ENCODE data around the gene HIPK2.

The HIPK2 gene

DNA sequence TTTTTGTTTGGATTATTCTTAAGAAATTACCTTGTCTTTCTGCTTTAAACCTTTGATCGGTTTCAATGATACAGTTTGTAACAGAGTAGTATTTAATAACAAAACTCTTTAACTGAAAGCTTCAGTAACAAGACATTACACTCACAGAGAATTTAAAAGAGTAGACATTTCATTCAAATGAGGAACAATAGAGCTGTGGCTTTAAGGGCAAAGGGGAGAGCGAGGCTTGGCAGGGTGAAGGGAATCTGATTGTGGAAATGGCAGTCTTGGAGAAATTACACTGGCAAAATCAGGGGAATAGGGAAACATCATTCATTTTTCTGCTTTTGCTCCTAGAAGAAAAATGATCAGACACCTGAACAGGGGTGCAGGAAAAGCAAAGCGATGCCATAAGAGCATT is 5.1 kb upstream of the HIPK2 start:
- DNase-seq = no peak

DNA sequence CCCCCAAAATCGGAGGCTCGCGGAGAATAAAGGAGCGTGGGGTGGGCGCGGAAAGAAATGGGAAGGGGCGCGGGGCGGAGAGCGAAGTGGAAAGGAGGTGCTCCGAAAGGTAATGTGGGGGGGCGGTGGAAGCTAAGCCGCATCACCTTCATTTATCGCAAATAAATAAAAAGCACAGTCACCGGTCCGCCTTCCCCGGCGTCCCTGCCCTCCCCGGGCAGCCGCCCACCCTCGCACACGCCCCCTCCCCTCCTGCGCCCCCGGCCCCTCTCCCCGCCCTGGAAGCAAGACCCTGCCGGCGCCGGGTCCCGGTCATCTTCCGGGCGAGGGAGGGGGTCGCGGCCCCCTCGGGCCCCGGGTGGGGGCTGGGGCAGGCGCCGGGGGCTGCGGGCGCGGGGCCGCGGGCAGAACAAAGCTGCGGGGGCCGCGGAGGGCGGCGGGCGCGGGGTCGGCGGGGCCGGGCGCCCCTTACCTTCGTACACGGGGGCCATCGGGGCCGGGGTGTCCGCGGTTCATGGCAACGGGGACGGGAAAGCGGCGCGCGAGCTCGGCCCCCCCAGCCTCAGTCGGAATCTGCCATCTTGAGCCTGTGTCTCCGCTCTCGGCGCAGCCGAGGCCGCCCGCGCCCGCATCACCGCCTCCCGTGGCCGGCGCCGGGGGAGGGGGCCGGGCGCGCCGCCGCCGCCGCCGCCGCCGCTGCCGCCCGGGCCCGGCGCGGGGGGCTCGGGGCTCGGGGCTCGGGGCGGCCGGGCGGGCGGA is 486 bp downstream of the HIPK2 start:
- no peak for DNase-seq

DNA sequence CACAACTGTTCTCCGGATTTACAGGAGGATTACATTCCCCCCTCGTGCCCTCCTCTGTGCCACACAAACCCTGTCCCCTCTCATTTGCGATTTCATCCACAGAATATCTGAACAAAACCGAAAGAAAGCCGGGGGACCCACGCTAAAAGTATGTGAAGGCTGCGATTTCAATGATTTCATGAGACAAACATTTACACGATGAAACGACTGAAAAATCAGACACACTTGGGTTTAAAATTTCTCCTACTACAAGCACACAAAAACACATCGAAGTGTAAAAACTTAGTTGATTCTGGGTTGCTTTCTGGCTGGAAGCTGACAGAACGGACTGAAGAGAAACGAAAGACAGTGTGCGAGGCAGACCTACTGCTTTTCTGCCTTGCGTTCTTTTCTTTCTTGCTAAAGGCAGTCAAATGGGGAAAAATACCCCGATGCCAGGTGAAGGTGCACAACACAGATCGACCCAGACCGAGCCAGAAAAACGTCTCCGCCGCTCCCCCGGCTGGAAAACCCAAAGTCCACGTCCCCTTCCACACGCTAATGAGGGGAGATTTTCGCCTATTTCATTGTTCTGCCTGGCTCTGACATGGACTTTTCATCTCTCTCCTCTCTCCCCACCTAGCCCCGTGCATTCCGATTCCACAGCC is 1.2 kb downstream of the HIPK2 start:
- peak in 1 of 2 experiments; percentile 42 for DNase-seq

DNA sequence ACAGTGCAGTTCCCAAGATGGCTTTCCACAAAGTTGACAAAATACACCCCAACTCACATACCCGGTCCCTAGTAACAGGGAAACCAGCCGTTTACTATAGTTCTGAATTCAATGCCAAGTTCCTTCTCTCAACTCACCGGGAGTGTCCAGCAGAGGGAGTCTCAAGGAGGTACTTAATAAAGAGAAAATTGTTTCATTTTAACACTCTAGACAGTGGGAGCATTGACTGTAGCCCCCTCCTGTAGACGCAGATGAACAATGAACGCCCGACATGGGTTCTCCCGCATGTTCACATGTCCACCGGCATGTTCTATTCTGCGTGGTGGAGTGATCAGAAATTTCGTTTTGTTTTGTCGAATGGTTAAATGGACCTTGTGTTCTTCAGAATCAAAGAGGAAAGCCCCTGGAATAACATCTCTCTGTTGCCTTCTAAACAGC is 1.9 kb downstream of the HIPK2 start:
- DNase-seq = peak; percentile 61 to 79

DNA sequence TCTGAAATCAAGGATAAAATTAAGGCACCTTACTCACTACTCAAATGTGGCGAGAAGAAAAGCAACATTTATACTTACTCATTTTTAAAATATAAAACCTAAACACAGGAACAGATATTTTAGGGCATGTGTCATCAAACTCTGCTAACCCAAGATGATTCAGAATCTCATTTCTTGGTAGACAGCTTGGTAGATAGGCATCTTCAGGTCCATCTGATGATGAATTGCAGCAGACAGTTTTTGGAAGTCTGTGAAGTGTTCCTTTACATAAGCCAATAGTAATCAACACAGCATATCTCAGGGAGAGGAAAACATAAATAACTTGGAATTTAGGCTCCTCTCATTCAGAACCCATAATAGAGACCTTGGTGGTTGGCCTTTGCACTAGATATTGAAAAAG is 3.4 kb downstream of the HIPK2 start:
- DNase-seq = no peak

DNA sequence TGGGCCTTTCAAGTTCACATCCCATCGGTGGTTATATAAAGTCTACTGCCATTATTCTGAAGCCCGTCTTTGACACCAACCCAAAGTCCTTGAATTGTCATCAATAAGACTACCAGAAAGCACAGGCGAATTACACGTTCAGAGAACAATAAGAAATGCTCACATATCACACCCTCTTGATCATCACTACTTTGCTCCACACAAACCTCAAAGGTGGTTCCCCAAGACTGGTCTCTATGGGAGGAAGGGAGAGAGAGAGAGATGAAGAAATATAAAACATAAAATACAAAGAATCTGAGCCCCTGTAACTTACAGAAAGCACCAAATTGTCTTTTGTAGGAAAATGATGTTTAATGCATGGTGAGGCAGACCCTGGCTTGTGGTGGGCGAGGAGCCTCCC is 4.4 kb downstream of the HIPK2 start:
- no peak for DNase-seq

DNA sequence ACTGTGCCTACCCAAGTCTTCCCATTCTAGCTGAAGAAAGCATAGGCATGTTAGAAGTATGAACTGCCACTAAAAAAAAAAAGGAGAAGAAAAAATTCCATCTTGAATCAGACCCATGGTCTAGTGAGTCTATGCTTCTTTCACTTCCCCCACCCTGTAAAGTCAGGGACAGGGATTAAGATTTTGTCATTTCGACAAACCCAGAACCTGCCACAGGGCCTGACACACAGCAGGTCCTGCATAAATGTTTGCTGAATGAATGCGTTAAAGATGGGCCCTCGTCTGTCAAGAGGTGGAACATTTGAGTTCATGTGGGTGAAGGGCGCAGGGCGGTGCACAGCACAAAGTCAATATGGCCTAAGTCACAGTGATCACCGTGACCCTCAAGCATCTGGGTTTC is 4.9 kb downstream of the HIPK2 start:
- DNase-seq = no peak

DNA sequence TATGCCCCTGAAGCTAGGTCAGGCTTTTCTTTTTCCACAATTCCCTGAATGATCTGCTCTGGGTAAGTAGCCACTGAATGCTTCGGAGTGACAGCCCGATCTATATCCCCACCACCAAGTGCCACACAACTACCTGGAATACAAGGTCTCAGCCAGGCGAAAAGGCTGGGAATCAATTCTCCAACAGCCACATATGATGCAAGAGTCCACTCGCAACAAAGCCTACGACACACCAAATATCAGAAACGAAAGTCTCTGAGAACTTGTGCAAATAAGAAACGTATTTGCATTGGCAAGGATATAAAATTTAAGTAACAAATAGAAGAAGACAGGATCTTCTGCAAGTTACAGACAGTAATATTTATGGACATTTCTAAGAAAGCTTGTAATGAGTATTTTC is 5.7 kb downstream of the HIPK2 start:
- DNase-seq = no peak

DNA sequence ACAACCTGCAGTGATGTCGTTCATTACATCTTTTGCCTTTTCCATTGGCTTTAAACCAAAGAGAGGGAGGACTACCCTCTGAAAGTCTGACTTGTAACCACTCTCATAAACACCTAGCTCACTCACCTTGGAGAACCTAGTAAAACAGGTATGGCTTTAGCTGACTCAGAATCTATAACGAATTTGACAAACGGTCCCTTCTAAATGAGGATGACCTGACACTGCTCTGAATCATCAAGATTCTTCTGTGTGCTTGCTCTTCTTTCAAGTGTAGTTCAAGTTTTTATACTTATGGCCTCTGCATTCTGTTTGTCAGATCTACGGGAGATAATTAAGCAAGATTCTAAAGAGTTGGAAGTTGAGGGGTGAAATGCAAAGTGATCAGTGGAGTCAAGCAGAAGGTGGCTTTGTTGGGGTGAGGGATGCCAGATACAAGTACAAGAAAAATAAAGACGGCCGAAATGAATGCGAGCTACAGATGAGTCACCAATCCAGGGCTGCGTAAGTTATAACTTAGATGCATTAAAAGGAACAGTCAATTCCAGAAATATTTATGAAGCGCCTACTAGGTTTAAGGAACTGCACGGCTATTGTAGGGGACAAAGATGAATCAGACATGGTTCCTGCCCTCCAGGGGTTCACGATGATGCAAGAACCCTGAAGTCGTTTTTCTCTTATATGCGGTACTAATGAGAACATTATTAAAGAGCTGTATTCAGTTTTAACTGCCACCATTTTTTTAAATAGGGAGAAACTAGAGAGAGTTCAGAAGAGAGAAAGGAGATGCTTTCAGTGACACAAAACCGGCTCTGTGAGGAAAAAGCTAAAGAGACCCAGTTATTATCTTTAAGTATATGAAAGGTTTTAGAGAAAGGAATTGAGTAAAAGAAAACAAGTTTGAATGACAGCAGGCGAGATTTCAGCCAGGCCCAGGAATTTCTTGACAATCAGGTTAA is 6.5 kb downstream of the HIPK2 start:
- DNase-seq = no peak

DNA sequence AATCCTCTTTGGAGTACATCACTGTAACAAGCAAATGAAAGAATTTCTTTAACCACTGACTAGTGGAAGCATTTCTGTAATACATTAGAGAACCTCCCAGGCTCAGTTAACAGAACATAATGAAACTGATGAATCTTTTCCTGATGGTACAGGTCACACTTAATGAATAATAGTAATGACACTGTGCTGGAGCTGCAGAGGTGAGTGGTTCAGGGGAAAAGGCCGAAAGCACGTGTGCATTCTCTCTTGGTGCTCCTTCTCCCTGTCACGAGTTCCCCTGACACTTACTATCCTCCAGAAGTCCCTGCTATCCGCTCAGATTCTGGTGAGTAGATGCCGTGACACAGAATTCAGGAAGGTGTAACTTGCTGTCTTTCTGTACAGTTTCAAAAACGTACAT is 8.0 kb downstream of the HIPK2 start:
- no peak for DNase-seq

DNA sequence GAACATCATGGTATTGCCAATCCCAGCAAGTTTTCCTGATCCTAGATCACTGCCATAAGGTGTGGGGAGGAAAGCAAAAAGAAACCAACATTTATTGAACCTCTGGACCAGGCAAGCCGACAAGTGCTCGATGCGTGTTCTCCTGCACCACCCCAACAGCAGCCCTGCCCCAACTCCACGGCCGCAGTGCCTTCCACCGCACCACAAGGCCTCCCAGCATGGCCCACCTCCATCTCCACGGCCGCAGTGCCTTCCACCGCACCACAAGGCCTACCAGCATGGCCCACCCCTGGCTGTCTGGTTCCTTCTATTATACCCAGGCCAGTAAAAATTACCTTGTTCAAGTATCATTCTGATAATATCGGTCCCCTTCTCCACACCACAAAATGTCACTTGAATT is 8.7 kb downstream of the HIPK2 start:
- DNase-seq = no peak

DNA sequence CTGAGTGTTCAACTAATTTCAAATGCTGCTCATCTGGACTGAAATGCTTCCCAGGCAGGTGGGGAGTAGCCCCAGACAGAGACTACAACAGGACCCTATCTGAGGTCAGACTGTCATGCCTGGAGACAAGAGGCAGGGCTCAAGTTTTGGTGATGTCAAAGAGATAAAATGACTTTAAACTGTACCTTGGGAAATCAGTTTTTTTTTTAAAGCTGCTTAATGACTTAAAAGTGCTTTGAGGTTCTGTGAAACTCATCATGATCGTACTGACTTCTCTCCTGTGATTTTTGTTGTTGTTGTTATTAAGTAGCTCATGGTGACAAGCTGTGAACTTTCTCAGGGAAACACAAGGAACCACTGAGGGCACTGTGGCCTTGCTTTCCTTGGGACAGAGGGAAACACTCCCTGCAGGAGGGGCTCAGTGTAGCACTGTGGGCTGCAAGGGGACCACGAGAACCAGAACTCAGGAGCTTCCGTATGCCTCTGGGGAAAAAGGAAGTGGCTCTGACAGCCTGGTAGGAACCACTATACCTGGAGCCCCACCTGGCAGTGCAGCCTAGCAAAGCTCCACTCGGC is 9.5 kb downstream of the HIPK2 start:
- DNase-seq = no peak

DNA sequence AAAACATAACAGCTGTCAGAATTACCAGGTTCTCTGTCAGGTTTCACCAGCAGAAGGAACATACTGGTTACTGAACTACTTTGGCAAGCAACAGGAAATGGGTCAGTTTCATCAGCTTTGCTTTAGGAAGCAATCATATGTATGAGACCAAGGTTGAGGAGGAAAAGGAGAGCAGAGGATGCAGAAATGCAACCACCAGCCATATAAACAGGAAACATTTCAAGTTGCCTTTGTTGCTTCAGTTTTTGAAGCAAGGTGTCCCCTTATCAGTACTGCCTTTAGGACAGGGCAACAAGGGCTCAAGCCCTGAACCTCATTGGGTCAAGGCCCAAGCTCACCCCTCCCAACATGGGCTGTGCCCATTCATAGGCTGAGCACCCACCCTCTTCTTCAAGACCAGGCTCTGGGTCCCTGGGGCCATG is 10.2 kb downstream of the HIPK2 start:
- DNase-seq = no peak

DNA sequence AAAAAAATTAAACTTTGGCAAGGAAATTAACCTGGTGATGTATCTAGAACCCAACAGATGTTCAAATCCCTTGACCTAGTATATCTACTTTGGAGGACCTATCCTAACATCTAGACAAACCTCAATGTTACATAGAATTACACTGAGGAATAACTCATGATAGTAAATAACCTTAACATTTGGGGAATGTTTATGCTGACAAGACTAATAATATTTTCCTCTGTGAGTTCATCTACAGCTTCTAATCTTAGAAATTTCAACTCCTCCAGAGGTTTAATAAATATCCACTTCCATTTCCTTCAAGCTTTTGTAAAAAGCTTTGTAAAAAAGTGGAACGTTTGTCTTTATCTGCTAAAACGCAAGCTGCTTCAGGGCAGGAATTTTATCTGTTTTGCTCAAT is 12.7 kb downstream of the HIPK2 start:
- DNase-seq = no peak

DNA sequence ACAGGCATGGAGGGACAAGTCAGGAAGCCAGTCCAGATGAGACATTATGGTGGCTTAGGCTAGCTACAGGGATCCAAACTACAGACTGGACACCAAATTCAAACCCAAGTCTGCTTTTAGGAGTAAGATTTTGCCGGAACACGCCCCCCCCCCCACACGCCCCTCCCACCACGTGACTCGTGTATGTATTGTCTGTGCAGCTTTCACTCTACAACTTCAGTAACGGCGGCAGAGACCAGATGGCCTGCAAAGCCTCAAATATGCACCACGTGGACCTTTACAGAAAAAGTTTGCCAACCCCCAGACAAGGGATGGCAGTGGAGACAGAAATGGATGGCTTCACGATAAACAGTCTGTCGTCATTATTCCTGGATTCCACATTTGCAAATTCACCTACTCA is 14.5 kb downstream of the HIPK2 start:
- no peak for DNase-seq

DNA sequence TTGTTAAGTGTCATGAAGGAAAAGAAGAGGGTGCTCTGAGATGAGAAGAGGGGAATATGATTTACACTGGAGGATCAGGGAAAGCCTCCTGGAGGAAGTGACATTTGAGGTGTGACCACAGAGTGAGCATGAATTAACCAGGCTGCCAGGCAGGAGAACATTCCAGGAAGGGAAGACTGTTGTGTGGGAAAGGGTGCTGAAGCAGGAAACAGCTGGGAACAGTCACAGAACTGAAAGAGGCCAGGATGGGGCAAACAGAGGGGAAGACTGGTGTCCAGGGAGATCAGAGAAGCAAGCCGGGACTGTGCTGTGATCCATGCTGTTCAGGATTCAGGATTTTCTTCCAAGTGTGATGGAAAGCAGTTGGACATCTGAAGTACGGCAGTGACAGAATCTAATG is 14.9 kb downstream of the HIPK2 start:
- DNase-seq = no peak

DNA sequence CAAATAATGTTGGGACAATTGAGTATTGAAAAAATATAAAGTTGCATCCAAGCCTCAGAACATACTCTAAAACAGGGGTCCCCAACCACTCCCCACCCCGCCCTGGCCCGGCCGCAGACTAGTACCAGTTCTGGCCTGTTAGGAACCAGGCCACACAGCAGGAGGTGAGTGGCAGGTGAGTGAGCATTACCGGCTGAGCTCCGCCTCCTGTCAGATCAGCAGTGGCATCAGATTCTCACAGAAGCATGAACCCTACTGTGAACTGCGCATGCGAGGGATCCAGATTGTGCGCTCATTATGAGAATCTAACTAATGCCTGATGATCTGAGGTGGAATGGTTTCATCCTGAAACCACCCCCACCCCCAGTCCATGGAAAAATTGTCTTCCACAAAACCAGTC is 19.4 kb downstream of the HIPK2 start:
- DNase-seq = no peak

DNA sequence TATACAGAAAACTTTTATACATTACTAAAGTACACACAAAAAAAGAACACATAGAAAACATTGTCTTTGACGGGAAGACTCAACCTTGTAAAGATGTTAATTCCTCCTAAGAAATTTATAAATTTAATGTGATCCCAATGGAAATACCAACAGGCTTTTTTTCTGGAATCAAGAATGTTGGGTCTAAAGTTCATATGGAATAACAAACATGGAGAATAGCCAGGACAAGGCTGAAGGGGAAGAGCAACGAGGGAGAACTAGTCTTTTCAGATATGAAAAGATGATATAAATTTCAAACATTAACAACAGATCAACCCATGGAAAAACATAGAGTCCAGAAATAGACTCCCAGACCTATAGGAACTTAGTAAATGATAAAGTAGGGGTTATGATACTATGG is 19.8 kb downstream of the HIPK2 start:
- no peak for DNase-seq

DNA sequence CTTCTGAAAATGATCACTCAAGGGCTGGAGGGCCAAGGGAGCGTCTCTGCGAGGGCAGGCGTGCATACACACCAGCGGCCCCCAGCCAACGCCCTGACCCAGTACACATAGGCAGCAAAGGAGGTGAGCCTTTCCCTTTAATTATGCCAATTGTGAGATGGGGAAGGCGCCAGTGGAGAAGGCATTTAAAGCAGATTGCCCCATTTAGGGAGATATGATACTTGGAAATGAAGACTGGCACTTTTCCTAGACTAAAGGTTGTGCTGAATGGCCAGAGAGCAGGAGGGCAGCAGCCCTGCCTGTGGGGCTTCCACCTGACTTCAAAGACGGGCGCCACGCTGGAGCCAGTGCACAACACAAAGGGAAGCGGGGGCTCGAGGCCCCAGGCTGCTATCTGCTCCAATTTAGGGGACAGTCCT is 24.1 kb downstream of the HIPK2 start:
- no peak for DNase-seq

DNA sequence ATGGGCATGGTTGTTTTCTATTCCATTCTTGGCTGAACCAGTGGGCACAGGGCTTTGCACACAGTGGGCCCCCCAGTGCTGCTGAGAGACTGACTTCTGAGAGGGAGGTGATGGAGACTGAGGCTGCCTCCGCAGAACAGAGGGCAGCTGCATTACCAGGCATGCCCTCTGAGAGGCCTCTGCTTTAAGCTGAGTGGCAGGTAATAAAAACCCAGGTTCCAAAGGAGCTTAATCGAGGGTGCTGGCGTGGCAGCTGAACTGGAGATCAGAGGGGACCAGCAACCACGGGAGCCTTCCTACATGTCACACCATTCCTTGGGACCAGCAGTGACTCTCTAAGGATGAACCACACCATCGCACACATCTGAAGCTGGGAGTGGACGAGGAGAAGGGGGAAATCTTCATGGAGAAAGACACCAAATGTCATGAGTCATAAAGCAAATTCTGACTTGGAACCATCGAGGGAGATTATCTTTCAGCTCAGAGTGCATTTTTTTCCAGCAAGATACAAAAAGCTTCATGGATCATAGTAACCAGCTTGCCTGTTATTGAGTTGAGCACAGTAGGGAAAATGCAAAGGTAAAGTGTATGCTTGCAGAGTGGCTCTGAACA is 24.6 kb downstream of the HIPK2 start:
- no peak for DNase-seq

DNA sequence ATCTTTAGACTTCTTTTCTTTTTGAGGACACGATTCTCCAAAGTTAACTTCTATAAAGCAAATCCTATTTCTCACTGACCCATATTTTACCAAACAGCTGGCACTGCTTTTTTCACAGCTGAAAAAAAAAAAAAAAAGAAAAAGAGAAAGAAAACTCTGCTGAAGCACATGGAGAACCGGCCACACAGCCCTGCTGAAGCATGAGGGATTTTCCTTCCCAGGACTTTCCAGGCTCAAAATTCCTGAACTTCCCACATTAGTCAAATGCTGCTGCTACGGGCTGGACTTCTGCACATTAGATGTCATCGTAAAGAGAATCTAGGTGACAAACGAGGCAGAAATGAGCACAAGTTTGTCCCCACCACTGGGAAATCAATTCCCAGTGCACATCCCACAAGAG is 25.2 kb downstream of the HIPK2 start:
- no peak for DNase-seq

DNA sequence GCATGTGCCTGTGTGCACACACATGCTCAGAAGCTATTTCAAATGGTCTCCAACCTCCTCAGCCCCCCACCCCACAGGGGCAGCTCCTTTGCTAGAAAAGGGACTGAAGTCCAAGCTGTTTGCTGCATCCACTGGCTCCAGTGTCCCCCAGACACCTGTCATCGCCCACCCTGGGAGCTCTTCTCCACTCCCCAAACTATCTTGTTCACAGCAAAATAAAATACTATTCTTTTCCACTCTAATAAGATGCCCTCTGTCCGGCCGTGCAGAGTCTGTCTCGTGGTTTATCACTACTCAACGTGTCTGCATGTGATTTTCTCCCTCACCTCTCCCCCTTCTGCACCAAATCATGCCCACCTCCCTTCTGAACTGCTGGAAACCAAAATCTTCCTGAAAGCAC is 25.6 kb downstream of the HIPK2 start:
- no peak for DNase-seq

Data from SW 1271 (cell line).